Measurements from ENCODE around the gene RBM12. TPM values are rescaled to one million over a fixed set of nuclear protein-coding genes. Genes with fewer than 3 reads are reported as not detected.

The RBM12 gene
- total RNA-seq, 4 donors from 2014 or later: 22.8 to 35.4 (median 24.2) TPM

DNA sequence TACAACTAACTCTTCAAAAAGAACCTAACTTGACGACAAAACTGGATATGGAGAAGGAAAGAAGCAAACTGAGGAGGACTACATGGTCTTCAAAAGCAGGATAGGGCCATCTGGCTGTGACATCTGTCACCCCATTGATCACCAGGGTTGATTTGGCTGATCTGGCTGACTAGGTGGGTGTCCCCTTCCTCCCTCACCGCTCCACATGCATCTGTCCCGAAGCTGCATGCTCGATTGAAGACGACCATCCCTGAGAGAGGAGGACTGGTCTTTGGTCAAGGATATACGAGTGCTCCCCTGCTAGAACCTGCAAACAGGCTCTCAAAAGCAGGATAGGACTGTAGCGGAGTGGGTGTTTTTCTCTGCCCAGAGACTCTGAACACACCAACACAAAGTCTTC lies 21.7 kb downstream of the RBM12 start:
- TF ChIP-seq, protein P1, sequence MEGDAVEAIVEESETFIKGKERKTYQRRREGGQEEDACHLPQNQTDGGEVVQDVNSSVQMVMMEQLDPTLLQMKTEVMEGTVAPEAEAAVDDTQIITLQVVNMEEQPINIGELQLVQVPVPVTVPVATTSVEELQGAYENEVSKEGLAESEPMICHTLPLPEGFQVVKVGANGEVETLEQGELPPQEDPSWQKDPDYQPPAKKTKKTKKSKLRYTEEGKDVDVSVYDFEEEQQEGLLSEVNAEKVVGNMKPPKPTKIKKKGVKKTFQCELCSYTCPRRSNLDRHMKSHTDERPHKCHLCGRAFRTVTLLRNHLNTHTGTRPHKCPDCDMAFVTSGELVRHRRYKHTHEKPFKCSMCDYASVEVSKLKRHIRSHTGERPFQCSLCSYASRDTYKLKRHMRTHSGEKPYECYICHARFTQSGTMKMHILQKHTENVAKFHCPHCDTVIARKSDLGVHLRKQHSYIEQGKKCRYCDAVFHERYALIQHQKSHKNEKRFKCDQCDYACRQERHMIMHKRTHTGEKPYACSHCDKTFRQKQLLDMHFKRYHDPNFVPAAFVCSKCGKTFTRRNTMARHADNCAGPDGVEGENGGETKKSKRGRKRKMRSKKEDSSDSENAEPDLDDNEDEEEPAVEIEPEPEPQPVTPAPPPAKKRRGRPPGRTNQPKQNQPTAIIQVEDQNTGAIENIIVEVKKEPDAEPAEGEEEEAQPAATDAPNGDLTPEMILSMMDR (IDR thresholded peaks at IDR 0.05; ENCODE audit: low read depth): no peak

GRCh38 chr20:35641743-35642142 lies 23.0 kb downstream of the RBM12 start:
- TF ChIP-seq, protein P1 (IDR thresholded peaks at IDR 0.05; ENCODE audit: low read depth): no peak

- TF ChIP-seq, protein P1 (IDR thresholded peaks at IDR 0.05; ENCODE audit: low read depth): no peak
Measured at GRCh38 chr20:35640724-35641123, 24.0 kb downstream of the RBM12 start.

DNA sequence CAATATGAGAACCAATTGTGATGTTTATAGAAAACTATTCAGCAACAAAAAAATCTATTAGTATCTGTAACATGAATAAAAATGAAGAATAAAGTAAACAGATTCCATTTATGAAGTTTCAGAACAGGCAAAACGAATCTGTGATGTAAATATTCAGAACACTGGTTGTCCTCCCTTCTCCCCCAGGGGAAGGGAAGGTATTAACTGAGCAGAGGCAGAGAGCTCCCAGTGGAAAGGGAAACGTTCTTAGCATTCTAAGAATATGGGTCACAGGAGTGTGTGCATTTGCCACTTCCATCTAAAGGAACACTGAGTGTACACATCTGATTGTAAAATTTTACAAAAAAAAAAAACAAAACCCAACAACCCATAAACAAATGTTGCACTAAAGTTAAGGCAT lies 25.9 kb downstream of the RBM12 start:
- TF ChIP-seq, protein P1 (IDR thresholded peaks at IDR 0.05; ENCODE audit: low read depth): no peak

- TF ChIP-seq, protein P1 (IDR thresholded peaks at IDR 0.05; ENCODE audit: low read depth): no peak
Measured at GRCh38 chr20:35637276-35637675, 27.4 kb downstream of the RBM12 start.

GRCh38 chr20:35636095-35636494 lies 28.6 kb downstream of the RBM12 start:
- TF ChIP-seq, protein P1 (IDR thresholded peaks at IDR 0.05; ENCODE audit: low read depth): no peak

- TF ChIP-seq, protein P1 (IDR thresholded peaks at IDR 0.05; ENCODE audit: low read depth): no peak
Measured at GRCh38 chr20:35635652-35636051, 29.0 kb downstream of the RBM12 start.

All from subcutaneous adipose tissue (tissue), 4 donors.